Pons (tissue), 1 donor: ENCODE data around the gene WDR53.
"Not testable (repeated sequence)": the region's sequence is repeated elsewhere in the genome, so short reads cannot be mapped to it uniquely, and the experiment has no call there.

Experiments used
- DNase-seq: peaks from one replicate; pipeline ENCODE4 v3.0.0-alpha.2; 2016; ENCODE audit warnings: low spot score

Gene WDR53

DNA sequence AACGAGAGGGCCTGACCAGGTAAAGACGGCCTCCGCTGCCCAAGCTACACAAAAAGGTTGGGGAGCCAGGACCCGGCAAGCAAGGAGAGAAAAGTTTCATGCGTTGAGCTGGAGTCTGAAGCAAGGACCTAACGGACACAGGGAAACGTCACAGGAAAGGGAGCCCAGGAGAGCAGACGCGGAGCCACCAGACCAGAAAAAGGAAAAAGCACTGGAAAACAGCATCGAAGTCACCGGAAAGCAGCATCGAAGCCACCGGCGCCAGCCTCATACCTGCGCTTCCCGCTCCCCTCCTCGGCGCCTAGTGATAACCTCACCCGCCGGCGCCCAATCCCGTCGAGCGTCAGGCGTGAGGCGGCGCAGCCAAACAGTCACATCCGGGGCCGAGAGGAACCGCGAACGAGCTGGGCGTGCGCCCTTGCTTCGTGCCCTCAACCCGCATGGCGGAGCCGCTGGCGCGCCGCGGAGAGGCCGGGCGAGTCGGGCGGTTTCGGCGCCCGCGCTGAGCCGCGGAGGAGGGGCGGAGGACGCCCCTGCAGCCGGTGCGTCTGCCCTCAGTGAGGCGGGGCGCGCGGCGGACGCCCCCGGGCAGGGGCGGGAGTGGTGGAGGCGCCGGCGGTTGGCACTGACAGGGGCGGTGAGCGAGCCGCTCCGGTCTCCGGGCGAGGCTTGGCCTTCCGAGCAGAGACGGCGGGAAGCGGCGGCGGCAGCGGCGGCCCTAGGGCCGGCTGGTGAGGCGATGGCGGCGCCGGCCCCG is at the start of gene WDR53, which contains the start of gene FBXO45:
TSS of gene WDR53 (minus strand) at position 309 of the 757 bp plus-strand sequence. CDS start 7,079 bp downstream, outside the sequence.
TSS of gene FBXO45 (plus strand) at position 415 of the 757 bp plus-strand sequence. CDS start at position 740, 325 bp downstream.
- peak; percentile 92 for DNase-seq

DNA sequence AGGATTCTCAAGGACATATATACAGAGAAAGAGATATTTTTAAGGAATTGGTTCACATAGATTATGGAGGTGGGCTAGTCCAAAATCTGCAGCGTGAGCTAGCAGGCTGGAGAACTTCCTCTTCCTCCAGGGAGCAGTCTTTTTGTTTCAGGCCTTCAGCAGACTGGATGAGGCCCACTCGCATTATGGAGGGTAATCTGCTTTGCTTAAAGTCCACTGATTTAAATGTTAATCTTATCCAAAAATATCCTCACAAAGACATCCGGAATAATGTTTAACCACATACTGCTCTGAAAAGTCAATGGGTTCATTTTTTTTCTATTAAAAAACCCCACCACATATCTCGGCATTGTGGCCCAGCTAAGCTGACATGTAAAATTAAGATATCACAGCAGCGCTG is 48.9 kb upstream of the WDR53 start:
- DNase-seq = no peak

DNA sequence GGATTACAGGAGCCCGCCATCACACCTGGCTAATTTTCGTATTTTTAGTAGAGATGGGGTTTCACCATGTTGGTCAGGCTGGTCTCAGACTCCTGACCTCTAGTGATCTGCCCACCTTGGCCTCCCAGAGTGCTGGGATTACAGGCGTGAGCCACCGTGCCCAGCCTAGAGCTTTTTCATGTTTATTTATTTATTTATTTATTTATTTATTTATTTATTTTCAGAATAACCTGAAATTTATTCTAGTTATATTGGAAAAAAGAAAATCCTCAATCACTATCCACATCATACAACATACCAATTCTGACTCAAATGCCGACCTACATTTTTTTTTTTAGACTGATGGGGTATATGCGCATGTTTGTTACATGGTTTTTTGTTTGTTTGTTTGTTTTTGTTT is 46.9 kb upstream of the WDR53 start:
- not testable (repeated sequence) for DNase-seq

DNA sequence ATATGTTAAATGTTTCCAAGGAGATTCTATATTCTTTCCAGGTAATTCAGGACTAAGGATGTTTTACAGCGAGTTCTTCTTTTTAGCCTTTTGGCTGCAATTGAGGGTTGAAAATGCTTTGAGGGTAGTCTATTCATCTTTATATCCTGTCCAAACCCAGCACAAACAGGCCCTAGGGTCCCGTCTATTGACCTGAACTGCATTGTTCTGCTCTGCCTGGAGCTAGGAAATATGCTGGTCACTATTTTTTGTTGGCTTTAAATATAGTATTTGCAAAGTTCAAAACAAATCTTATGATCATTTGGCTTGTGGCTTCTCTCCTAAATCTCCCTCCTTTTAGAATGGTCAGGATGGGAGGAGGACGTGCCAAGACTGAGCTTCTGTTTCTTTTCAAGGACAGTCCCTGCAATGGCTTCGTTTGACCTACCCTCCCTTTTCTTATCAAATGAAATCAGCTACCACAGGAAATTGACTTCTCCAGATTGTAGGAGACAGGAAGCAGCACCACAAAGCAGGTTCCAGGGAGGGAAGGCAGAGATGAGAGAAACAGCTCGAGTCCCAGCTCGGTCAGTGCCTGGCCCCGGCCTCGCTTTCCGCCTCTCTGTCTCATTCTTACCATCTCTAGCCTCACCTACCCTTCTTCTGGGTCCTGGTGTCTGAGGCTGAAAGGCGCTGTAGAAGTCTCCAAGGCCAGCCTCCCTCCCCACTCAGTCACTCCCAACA is 43.6 kb upstream of the WDR53 start:
- DNase-seq = no peak

DNA sequence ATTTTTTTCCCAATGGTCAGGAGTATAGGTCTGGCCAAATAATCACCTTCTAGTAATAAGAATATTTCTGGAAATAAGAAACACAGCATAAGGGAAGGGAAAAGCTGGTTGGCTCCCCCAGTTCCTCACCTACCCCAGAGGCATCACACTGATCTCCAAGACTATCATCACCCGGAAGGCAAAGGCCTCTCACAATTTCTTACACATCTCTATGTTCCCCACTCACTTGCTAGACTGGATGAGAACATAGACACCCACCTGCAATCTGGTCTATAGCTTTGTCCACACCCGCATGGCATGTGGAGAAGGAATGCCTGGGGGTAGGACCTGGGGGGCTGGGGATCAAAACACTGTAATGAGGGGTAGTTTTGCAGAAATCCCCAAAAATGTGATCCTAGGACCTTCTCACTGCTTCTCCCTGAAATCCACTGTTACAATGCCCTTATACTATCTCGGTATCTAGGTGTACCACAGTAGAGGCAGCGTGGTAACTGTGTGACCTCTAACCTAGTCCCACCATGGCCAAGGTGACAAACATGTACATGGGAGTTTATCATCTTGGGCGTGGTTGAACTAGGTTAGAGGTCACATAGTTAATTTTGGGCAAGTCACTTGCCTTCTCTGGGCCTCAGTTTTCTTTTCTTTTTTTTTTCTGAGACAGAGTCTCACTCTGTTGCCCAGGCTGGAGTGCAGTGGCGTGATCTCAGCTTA is 41.6 kb upstream of the WDR53 start:
- no peak for DNase-seq

DNA sequence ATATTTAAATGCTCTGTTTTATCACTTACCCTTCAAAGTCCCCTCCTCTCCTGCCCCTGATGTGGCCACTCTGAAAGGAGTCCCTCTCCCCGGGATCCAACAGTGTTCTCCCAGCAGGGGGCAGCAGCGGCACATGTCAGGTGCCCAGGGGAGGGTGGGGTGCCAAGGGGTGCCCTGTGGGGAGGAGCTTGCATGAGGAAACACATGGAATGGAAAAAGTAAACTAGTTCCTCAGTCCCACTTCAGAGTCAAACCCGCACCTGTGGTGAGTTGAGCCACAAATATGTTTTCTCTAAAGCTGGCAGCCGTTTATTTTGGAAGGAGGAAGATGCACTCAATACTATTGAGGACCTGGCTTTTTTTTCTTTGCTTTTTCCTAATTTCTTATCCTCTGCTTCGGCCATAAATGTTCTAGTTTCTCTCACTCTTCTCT is 41.0 kb upstream of the WDR53 start:
- peak; percentile 88 for DNase-seq

DNA sequence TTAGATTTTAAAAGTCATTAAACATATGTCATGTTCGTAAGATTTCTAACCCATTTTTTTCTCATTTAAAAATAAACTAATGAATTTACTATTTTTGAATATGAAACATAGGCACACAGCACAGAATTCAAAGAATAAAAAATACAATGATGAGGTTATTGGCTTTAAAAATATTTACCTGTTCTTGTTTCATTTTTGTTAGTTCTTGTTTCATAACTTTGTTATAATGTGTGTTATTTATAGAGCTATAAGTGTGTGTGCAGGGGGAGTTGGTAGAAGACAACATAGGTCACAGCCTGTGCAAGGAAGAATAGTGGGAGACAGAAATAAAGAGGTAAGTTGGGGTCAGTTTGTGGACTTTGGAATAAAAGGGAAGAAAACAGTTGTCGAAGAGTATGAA is 40.3 kb upstream of the WDR53 start:
- no peak for DNase-seq

DNA sequence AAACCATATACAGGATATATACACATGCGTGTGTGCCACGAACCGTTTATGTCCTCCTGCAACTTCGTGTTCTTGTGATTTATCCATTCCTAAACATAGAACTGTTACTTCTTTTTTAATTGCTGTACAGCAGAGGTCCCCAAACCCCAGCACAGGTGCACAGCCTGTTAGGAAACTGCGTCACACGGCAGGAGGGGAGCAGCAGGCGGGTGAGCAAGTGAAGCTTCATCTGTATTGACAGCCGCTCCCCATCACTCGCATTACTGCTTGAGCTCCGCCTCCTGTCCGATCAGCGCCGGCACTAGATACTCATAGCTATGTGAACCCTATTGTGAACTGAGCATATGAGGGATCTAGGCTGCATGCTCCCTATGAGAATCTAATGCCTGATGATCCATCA is 36.2 kb upstream of the WDR53 start:
- DNase-seq = no peak

DNA sequence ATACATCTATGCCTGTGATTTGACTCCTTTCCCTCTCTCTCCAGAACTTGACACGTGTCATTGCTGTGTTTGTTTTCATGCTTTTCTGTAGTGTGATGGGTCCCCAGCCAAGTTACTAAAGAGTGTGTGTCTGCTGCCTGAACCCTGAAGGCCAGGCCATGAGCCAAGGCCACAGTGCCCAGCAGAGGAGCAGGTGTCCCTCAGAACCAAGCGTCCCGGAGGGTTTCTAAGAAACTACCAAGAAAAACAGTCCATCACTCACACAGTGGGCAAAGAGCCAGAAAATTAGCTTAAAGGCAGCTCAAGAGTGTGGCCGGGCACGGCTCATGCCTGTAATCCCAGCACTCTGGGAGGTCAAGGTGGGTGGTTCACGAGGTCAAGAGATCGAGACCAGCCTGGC is 35.3 kb upstream of the WDR53 start:
- DNase-seq = no peak

DNA sequence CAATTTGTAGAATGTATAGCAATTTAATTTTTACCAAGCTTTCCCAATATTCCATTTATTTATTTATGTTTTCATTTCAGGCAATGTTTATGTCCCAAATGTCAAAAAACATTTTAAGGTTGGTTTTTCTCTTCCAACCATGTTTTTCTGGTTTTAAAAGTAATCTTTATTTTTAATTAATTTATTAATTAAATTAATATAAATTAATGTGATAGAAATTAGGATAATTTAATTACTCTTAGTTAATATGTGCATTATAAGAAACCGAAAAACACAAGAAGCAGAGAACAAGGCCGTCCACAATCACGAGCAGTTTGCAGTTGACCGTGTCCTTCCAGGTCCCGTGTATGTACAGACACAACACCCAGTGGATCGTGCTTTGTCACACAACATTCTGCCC is 34.3 kb upstream of the WDR53 start:
- DNase-seq = no peak

DNA sequence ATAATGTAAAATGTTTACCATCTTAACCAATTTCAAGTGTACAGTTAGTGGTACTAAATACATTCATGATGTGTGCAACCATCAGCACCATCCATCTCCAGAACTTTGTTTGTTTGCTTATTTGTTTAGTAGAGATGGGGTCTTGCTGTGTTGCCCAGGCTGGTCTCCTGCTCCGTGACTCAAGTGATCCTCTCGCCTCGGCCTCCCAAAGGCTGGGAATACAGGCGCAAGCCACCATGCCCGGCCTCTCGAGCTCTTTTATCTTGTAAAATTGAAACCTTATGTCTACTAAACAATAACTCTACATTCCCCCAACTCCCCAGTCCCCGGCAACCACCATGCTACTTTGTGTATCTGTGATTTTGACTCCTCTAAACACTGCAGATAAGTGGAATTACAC is 32.0 kb upstream of the WDR53 start:
- DNase-seq = no peak

DNA sequence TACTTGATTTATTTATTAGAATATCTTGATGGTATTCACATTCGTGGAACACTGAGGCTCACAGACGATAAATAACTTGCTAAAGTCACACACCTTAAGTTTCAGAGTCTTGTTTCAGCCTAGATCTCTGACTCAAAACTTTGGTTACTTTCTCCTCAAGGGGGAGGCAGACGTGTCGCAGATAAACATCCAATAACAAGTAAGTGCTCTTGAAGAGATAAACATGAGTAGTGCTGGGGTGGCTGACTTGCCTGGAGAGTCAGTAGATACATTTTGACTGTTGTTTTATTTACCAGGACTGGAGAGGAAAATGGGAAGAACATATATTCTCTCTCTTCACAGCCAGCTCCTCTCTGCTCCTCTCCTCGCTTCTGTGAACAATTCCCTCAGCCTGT is 31.4 kb upstream of the WDR53 start:
- no peak for DNase-seq

DNA sequence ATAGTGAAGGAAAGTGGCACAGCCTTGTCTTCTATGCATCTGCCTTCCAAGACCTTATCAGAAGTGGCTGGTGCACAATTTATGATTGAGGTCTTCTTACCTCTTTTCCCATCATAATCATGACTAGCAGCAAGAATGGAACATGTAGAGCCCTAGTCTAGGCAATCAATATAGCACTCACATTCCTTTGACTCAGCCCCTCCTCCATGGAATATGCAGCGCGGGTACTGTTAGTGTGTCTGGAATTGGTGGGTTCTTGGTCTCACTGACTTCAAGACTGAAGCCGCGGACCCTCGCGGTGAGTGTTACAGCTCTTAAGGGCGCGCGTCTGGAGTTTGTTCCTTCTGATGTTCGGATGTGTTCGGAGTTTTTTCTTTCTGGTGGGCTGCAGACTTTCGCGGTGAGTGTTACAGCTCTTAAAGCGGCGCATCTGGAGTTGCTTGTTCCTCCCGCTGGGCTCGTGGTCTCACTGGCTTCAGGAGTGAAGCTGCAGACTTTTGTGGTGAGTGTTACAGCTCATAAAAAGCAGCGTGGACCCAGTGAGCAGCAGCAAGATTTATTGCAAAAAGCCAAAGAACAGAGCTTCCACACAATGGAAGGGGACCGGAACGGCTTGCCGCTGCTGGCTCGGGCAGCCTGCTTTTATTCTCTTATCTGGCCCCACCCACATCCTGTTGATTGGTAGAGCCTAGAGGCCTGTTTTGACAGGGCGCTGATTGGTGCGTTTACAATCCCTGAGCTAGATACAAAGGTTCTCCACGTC is 29.8 kb upstream of the WDR53 start:
- DNase-seq = not testable (repeated sequence)

DNA sequence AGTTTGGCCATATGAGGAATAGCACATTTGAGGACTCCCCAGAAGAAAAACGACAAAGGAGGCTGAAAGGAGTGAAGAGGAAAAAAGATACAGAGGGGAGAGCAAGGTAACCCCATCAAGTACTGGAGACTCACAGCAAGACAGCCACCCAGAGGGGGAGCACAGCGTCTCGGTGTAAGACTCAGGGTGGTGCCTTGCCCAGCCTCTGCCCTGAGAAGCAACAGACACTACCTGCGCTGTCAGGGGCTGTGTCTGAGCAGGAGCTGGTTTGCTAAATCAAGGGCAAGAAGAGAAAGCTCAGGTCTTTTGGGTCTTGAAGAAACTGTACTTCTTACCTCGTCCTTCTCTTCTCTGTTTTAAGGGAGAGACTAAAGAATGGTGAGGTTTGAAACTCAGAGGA is 28.0 kb upstream of the WDR53 start:
- DNase-seq = no peak

DNA sequence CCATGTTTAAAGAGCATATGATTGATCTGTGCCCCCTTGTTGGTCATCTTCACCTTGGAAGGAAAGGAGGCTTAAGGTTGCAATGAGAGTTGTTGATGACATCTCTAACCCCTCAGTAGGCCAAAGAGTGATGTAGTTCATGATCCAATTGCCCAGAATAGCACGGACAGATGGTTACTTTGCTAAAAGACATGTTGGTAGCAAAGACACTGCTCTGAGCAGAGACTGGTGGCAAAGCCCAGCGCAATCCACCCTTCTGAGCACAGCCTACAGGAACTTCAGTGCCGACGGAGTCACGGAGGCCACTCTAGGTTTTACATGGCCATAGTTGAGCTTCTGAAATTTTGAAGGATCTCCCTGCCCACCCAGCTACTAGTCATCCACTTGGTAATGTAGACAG is 21.9 kb upstream of the WDR53 start:
- DNase-seq = no peak

DNA sequence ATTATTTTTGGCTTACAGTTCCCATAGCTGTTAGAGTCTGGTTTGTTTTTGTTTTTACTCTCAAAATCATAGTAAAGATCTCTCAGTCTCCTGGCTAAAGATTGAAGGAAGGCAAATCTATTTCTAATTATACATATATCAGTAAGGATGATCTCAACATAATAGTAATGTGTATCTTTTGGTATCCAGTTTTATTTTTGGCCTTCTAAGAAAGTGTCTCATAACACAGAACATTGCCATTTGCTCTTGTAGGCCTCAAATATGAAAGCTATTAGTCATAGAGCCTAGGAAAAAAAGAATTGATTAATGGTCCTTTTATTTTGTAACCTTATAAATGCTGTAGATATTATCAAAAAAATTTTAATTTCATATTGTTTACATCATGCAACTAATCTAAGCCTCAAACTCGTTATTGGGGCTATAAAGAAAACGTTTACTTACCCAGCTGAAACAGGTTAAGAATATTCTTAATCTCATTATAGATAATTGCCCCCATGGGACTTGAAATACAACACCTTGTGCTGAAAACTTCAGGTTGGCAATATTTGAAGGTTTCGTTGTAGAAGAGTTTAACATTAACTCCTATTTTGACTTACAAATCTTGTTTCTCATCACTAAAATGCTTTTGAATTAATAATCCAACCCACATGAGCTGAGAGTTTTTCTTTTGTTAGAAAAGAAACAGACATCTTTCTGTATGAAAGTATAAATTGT is 16.8 kb upstream of the WDR53 start:
- DNase-seq = no peak

DNA sequence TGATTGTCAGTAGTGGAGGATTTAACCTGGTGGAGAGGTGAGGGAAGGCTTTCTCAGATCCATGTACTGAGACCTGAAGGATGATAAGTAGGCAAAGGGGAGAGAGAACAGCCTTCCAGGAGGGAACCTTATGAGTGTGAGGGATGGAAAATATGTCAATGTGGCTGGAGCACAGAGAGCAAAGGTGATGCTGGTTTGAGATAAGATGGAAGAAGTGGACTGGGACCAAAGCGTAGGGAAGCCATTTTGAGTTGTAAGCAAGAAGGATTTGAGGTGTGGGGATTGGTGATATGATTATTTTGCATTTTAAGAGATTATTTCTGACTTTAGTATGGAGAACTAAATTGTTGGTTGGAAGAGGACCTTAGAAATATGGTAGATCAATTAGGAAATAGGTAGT is 4.0 kb upstream of the WDR53 start:
- DNase-seq = no peak

DNA sequence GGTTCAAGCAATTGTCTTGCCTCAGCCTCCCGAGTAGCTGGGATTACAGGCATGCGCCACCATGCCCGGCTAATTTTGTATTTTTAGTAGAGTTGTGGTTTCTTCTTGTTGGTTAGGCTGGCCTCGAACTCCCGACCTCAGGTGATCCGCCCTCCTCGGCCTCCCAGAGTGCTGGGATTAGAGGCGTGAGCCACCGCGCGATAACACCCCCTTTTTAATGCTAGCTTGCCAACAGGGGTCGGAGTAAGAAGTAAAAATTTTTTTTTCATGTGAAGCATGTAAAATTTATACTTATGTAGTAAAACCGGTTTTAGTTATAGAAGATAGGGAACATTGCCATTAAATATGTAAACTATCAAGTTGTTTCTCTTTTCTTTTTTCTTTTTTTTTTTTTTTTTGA is 2.0 kb upstream of the WDR53 start:
- DNase-seq = not testable (repeated sequence)

DNA sequence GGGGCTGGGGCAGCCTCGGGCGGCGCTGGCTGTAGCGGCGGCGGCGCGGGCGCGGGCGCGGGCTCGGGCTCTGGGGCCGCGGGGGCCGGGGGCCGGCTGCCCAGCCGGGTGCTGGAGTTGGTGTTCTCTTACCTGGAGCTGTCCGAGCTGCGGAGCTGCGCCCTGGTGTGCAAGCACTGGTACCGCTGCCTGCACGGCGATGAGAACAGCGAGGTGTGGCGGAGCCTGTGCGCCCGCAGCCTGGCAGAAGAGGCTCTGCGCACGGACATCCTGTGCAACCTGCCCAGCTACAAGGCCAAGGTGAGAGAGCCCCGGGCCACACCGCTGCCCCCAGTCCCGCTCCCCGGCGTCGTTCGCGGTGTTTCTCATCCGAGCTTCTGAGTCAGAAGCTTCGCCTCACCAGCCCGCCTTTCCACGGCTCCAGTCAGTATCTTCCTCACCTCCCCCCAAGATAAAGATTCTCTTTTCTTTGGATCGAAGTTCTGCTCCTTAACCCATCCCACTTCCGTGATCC is 706 bp upstream of the WDR53 start:
- DNase-seq = no peak

DNA sequence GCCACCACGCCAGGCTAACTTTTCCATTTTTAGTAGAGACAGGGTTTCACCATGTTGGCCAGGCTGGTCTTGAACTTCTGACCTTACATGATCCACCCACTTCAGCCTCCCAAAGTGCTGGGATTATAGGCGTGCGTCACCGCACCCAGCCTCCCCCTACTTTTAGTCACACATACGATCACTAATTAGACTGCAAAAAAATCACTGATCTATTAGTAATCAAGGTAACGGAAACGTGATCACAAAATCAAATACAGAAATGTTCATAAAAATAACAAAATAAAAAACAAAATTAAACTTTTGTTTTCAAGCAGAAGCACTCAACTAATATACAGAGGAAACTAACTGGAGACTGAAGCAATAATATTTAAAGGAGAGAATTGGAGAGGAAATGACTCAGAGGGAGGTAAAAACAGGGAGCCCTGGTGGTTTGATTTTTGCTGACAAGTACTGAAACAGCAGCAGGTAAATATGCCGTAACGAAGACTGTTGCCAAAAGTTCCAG is 4.6 kb downstream of the WDR53 start:
- DNase-seq = no peak

DNA sequence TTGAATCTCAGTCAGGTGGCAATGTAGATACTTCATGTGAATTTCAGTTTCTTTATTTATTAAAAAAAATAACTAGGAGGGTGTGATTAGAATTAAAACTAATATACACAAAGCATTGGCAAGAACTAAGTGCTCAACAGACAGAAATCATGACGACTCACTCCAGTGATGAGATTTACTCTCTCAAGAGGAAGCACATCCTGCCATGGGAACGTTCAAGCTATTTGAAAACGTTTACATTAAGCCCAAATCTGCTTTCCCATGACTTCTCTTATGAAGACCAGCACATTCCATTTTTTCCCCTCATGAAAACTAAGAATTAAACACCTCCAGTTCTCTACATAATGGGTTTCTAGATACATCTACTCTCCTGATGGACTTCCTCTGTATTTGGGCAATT is 8.5 kb downstream of the WDR53 start:
- DNase-seq = no peak
